ENCODE measurements around the gene C16orf82. TPM values are rescaled to one million over a fixed set of nuclear protein-coding genes. Genes with fewer than 3 reads are reported as not detected.

The C16orf82 gene
- polyA plus RNA-seq, 2 of the 4 experiments (the other 2 are of a cell fraction) = not detected

- TF ChIP-seq HMGXB4 (CRISPR knock-in tag; IDR thresholded peaks at IDR 0.05; ENCODE audit: borderline replicate concordance) (no peak), REST (IDR thresholded peaks at IDR 0.05) (no peak), EP300 (IDR thresholded peaks at IDR 0.05) (no peak), POLR2AphosphoS2 (conservative IDR thresholded peaks at IDR 0.05; ENCODE audit: low read length) (no peak), ESRRA (IDR thresholded peaks at IDR 0.05; ENCODE audit: borderline replicate concordance, low read length) (no peak), EHF (CRISPR knock-in tag; IDR thresholded peaks at IDR 0.05) (no peak), HDAC2 (IDR thresholded peaks at IDR 0.05) (no peak), SREBF2 (IDR thresholded peaks at IDR 0.05) (no peak)
These were observed 38.1 kb upstream of the C16orf82 start (continued) for GRCh38 chr16:27028591-27029110.

GRCh38 chr16:27029525-27029924 is 37.2 kb upstream of the C16orf82 start:
- Histone ChIP-seq H3K4me2 (no peak overlapping the region), H3K27ac (no peak overlapping the region), H3K4me3 (no peak overlapping the region), H3K4me1 (no peaks in the 10 kb centered on the region), H3K9me3 (no peaks in the 10 kb centered on the region)
- FAIRE-seq (no peak), DNase-seq (ENCODE audit: low read depth in 1 of 2, low spot score in 1 of 2) (no peak), ATAC-seq (no peak)
- TF ChIP-seq TFCP2L1 (CRISPR knock-in tag; IDR thresholded peaks at IDR 0.05) = no peak
- TF ChIP-seq EP300 (IDR thresholded peaks at IDR 0.05) = no peak
- TF ChIP-seq NPAS2 (CRISPR knock-in tag; IDR thresholded peaks at IDR 0.05; ENCODE audit: borderline replicate concordance) = no peak
- no peak for TF ChIP-seq HEYL (CRISPR knock-in tag; IDR thresholded peaks at IDR 0.05)
- TF ChIP-seq ATOH8 (CRISPR knock-in tag; IDR thresholded peaks at IDR 0.05; ENCODE audit: low read depth) = no peak
- TF ChIP-seq NFE2L2 (conservative IDR thresholded peaks at IDR 0.05; ENCODE audit: low read length) = no peak
- no peak for TF ChIP-seq BHLHE40 (IDR thresholded peaks at IDR 0.05; ENCODE audit: low read depth, low read length)
- no peak for TF ChIP-seq RNF2 (IDR thresholded peaks at IDR 0.05; ENCODE audit: borderline replicate concordance, low read depth)
- no peak for TF ChIP-seq RAD21 (conservative IDR thresholded peaks at IDR 0.05 in 1 of 2, IDR thresholded peaks at IDR 0.05 in 1 of 2)
- TF ChIP-seq BCL3 (IDR thresholded peaks at IDR 0.05) = no peak
- TF ChIP-seq E2F6 (IDR thresholded peaks at IDR 0.05; ENCODE audit: borderline replicate concordance, low read depth) = no peak
- TF ChIP-seq CHD2 (IDR thresholded peaks at IDR 0.05; ENCODE audit: low read length, partially characterized antibody) = no peak
- no peak for TF ChIP-seq MAX (IDR thresholded peaks at IDR 0.05)
- no peak for TF ChIP-seq TP53 (CRISPR knock-in tag; IDR thresholded peaks at IDR 0.05)
- no peak for TF ChIP-seq CBX2 (IDR thresholded peaks at IDR 0.05; ENCODE audit: borderline replicate concordance, low read depth)
- 28% methylated on average over 6 of the region's 6 CpGs for WGBS (ENCODE audit: missing lambda C conversion rate)
- ChIA-PET POLR2A (no interaction called here), CTCF (no interaction called here)
